Right kidney (tissue), 9 donors: Measurements from ENCODE around the gene ZNF253.
"Not testable (repeated sequence)": the region's sequence is repeated elsewhere in the genome, so short reads cannot be mapped to it uniquely, and the experiment has no call there.

ENCODE experiments used
- DNase-seq: peaks from one replicate; pipeline ENCODE4 v3.0.0-alpha.2; 2016
- long read RNA-seq, 8 donors: transcript quantifications; one replicate each; lab custom pipeline, GENCODE V29; 2026

Gene ZNF253
- long read RNA-seq, donor 1, transcript ZNF253-201 (2 exons, 2,268 nt): minor isoform, 6 of 15 reads
- long read RNA-seq, donor 1, transcript ZNF253-203 (4 exons, 3,519 nt): major isoform, 7 of 15 reads
- long read RNA-seq, donor 1, partial matches to known transcripts: 0 of 15 reads
- long read RNA-seq, donor 1, other reads (novel, unspliced or antisense): 0 of 15 reads
- long read RNA-seq, donor 2, transcript ZNF253-203 (4 exons, 3,519 nt): major isoform, 7 of 10 reads
- long read RNA-seq, donor 2, partial matches to known transcripts: 0 of 10 reads
- long read RNA-seq, donor 2, other reads (novel, unspliced or antisense): 0 of 10 reads
- long read RNA-seq, donor 3, partial matches to known transcripts: 0 of 4 reads
- long read RNA-seq, donor 3, other reads (novel, unspliced or antisense): 0 of 4 reads
- long read RNA-seq, donor 4, transcript ZNF253-203 (4 exons, 3,519 nt): major isoform, 8 of 14 reads
- long read RNA-seq, donor 4, transcript ZNF253-201 (2 exons, 2,268 nt): minor isoform, 5 of 14 reads
- long read RNA-seq, donor 4, partial matches to known transcripts: 0 of 14 reads
- long read RNA-seq, donor 4, other reads (novel, unspliced or antisense): 0 of 14 reads
- long read RNA-seq, donor 5, partial matches to known transcripts: 0 of 4 reads
- long read RNA-seq, donor 5, other reads (novel, unspliced or antisense): 0 of 4 reads
- long read RNA-seq, donor 6, transcript ZNF253-203 (4 exons, 3,519 nt): major isoform, 9 of 10 reads
- long read RNA-seq, donor 6, partial matches to known transcripts: 0 of 10 reads
- long read RNA-seq, donor 6, other reads (novel, unspliced or antisense): 0 of 10 reads
- long read RNA-seq, donor 7: 0 reads
- long read RNA-seq, donor 8, partial matches to known transcripts: 0 of 5 reads
- long read RNA-seq, donor 8, other reads (novel, unspliced or antisense): 0 of 5 reads

GRCh38 chr19:19865750-19866610 lies at the start of gene ZNF253:
TSS of gene ZNF253 (plus strand) at chr19:19865882. CDS start at chr19:19865997, 115 bp downstream.
- peak; percentile 98 for DNase-seq

- DNase-seq: no peak
Measured at GRCh38 chr19:19816679-19817078, 49.0 kb upstream of the ZNF253 start.

- DNase-seq: no peak
Measured at GRCh38 chr19:19817357-19817756, 48.3 kb upstream of the ZNF253 start.

GRCh38 chr19:19820774-19821320 lies 44.8 kb upstream of the ZNF253 start:
- DNase-seq: no peak

GRCh38 chr19:19821366-19821951 lies 44.2 kb upstream of the ZNF253 start, which contains the start of gene ZNF506:
TSS of gene ZNF506 (minus strand) at chr19:19821750. CDS start at chr19:19821603, 147 bp downstream.
- DNase-seq: peak; percentile 95

- peak; percentile 81 for DNase-seq
Measured at GRCh38 chr19:19821976-19822375, 43.7 kb upstream of the ZNF253 start.

GRCh38 chr19:19823916-19824315 lies 41.8 kb upstream of the ZNF253 start:
- DNase-seq: no peak

- no peak for DNase-seq
Measured at GRCh38 chr19:19826875-19827274, 38.8 kb upstream of the ZNF253 start.

- no peak for DNase-seq
Measured at GRCh38 chr19:19835560-19836038, 30.1 kb upstream of the ZNF253 start.

- DNase-seq: no peak
Measured at GRCh38 chr19:19847781-19848180, 17.9 kb upstream of the ZNF253 start.

GRCh38 chr19:19849056-19849455 lies 16.6 kb upstream of the ZNF253 start:
- DNase-seq: no peak

GRCh38 chr19:19851740-19852139 lies 13.9 kb upstream of the ZNF253 start:
- DNase-seq: not testable (repeated sequence)

GRCh38 chr19:19858751-19859150 lies 6.9 kb upstream of the ZNF253 start:
- DNase-seq: no peak

GRCh38 chr19:19860756-19861390 lies 4.8 kb upstream of the ZNF253 start:
- peak; percentile 73 for DNase-seq

GRCh38 chr19:19866611-19867248 lies 1.0 kb downstream of the ZNF253 start:
- no peak for DNase-seq

GRCh38 chr19:19870086-19870485 lies 4.4 kb downstream of the ZNF253 start:
- not testable (repeated sequence) for DNase-seq

GRCh38 chr19:19871932-19872331 lies 6.2 kb downstream of the ZNF253 start:
- no peak for DNase-seq

GRCh38 chr19:19873381-19873780 lies 7.7 kb downstream of the ZNF253 start:
- no peak for DNase-seq

GRCh38 chr19:19877724-19878123 lies 12.0 kb downstream of the ZNF253 start:
- DNase-seq: no peak

GRCh38 chr19:19884583-19884982 lies 18.9 kb downstream of the ZNF253 start:
- DNase-seq: no peak
